Upper lobe of left lung (tissue), 6 donors: Measurements from ENCODE around the gene LAGE3. TPM values are rescaled to one million over a fixed set of nuclear protein-coding genes. Genes with fewer than 3 reads are reported as not detected.

Source experiments
- ATAC-seq, 2 donors: fragments of 200-7000 bp; cut with Tn5 transposase; one replicate each; pipeline ENCODE4 v1.9.1; 2022; ENCODE audit warnings: mild to moderate bottlenecking in 2 of 2, moderate library complexity in 2 of 2; ENCODE audit not compliant: low FRiP score in 2 of 2
- DNase-seq, 2 donors: peaks; one replicate each; pipeline ENCODE4 v3.0.0-alpha.2; 2019 to 2020
- H3K27ac ChIP-seq, 4 donors: fragments of 200-600 bp; sonication (generic); one replicate each; pipeline ENCODE4 v1.5.1; 2016 to 2019
- H3K27me3 ChIP-seq, 4 donors: fragments of 200-600 bp; sonication (generic); one replicate each; pipeline ENCODE4 v1.5.1; 2017 to 2019
- H3K36me3 ChIP-seq, 4 donors: fragments of 200-600 bp; sonication (generic); one replicate each; pipeline ENCODE4 v1.5.1; 2016 to 2019
- H3K4me1 ChIP-seq, 4 donors: fragments of 200-600 bp; sonication (generic); one replicate each; pipeline ENCODE4 v1.5.1; 2018 to 2019
- H3K4me3 ChIP-seq, 4 donors: fragments of 200-600 bp; sonication (generic); one replicate each; pipeline ENCODE4 v1.5.1; 2017 to 2019; ENCODE audit warnings: mild to moderate bottlenecking in 2 of 4, moderate library complexity in 1 of 4
- H3K9me3 ChIP-seq, 4 donors: fragments of 200-600 bp; sonication (generic); one replicate each; pipeline ENCODE4 v1.5.1; 2018 to 2019
- EP300 ChIP-seq, 4 donors: sonication (generic); formaldehyde crosslinking; IDR thresholded peaks; one replicate each; pipeline ENCODE4 v1.5.1; 2017; ENCODE audit warnings: antibody characterized with exemption in 4 of 4, control low read depth in 2 of 4
- POLR2A ChIP-seq, 4 donors: fragments of 450-650 bp; IDR thresholded peaks; one replicate each; pipeline ENCODE4 v1.5.1; 2016 to 2017; ENCODE audit warnings: antibody characterized with exemption in 4 of 4, mild to moderate bottlenecking in 2 of 4
- POLR2AphosphoS5 ChIP-seq, 2 donors: sonication (generic); formaldehyde crosslinking; IDR thresholded peaks; one replicate each; pipeline ENCODE4 v1.5.1; 2017; ENCODE audit warnings: antibody characterized with exemption in 2 of 2
- WGBS, 2 donors: methylation state at CpG; one replicate each; pipeline ENCODE4 v1.1.5; 2017 to 2018; 5-methylcytosine and 5-hydroxymethylcytosine counted together
- total RNA-seq, 6 donors: library from RNA; depleted of rRNA in 4 of 6; stranded (reverse); fragments of >200 nt in 4 of 6; gene quantifications; one replicate each; pipeline versions ENCODE4 v1.1.0 to v1.2.1, GENCODE V29; 2016 to 2021
- TF ChIP-seq, protein P1 (sequence below), 6 experiments: fragments of 450-650 bp in 4 of 6; fragments of 200-600 bp in 2 of 6; sonication (generic) in 2 of 6; IDR thresholded peaks; one replicate each; pipeline ENCODE4 v1.5.1; 2016 to 2019; ENCODE audit warnings: antibody characterized with exemption in 6 of 6
- donor health status: DM: no; HTN: no; CAD: no; lungs with moderate emphysema.
- donor health status: DM: no; HTN: yes; CAD: no; lungs with severe emphysema.

Gene LAGE3
- total RNA-seq, 6 donors from 2014 or later, result 16.6 to 25.4 (median 20.2) TPM

- Histone ChIP-seq H3K27ac (peak overlapping the region; percentile 79 to 94 (median 92)), H3K9me3 (peaks cover 0 to 8% (median 0%) of the 10 kb centered on the region in 4 donors), H3K36me3 (no peaks in the 10 kb centered on the region), H3K4me1 (peaks cover 0 to 22% (median 0%) of the 10 kb centered on the region in 4 donors), H3K4me3 (peak overlapping the region in 3 of 4 donors; percentile 65 to 69 (median 66)), H3K27me3 (peaks cover 0 to 9% (median 0%) of the 10 kb centered on the region in 4 donors)
- DNase-seq, result peak in 1 of 2 donors; percentile 74
- no peak for TF ChIP-seq POLR2A (IDR thresholded peaks at IDR 0.05)
- TF ChIP-seq EP300 (IDR thresholded peaks at IDR 0.05), result no peak
- no peak for TF ChIP-seq POLR2AphosphoS5 (IDR thresholded peaks at IDR 0.05)
- TF ChIP-seq, protein P1, sequence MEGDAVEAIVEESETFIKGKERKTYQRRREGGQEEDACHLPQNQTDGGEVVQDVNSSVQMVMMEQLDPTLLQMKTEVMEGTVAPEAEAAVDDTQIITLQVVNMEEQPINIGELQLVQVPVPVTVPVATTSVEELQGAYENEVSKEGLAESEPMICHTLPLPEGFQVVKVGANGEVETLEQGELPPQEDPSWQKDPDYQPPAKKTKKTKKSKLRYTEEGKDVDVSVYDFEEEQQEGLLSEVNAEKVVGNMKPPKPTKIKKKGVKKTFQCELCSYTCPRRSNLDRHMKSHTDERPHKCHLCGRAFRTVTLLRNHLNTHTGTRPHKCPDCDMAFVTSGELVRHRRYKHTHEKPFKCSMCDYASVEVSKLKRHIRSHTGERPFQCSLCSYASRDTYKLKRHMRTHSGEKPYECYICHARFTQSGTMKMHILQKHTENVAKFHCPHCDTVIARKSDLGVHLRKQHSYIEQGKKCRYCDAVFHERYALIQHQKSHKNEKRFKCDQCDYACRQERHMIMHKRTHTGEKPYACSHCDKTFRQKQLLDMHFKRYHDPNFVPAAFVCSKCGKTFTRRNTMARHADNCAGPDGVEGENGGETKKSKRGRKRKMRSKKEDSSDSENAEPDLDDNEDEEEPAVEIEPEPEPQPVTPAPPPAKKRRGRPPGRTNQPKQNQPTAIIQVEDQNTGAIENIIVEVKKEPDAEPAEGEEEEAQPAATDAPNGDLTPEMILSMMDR (IDR thresholded peaks at IDR 0.05), result no peak
- ATAC-seq, result no peak
- WGBS, 2 donors, result 46 to 65% methylated on average over 11 to 25 of the region's 25 CpGs
Measured at GRCh38 chrX:154517101-154517781, 38.2 kb upstream of the LAGE3 start.

DNA sequence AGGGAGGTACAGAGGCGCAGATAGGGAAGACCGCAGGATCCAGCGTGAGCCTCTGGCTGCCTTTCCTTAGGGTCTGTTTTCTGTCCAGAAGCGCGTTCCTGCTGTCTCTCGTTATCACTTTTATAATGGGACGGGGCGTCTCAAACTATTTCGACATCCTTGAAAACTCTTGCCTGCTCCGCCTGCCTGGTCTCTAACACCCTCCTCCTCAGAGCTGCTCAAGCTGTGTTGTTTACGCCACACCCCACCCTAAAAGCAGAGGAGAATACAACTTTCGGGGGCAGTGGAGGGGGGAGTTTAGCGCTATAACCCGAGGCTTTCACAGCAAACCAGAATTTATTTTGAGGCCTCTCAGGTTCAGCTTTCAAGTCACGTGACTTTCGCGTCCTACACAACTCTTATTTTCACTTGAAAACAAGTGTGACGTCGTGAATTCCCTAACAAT lies 37.6 kb upstream of the LAGE3 start:
- ATAC-seq (peak; percentile 66 to 69), DNase-seq (no peak)
- H3K27ac ChIP-seq, result peak overlapping the region; percentile 79 to 94 (median 92)
- TF ChIP-seq, protein P1 (IDR thresholded peaks at IDR 0.05), result no peak
- TF ChIP-seq EP300 (IDR thresholded peaks at IDR 0.05) (no peak), POLR2A (IDR thresholded peaks at IDR 0.05) (no peak), POLR2AphosphoS5 (IDR thresholded peaks at IDR 0.05) (no peak)
- H3K4me3 ChIP-seq, result peak overlapping the region; percentile 31 to 69 (median 66)
- peaks cover 0 to 22% (median 0%) of the 10 kb centered on the region in 4 donors for H3K4me1 ChIP-seq
- 2 to 37% methylated on average over 11 to 19 of the region's 19 CpGs for WGBS, 2 donors
- peaks cover 0 to 9% (median 0%) of the 10 kb centered on the region in 4 donors for H3K27me3 ChIP-seq
- no peaks in the 10 kb centered on the region for H3K36me3 ChIP-seq
- peaks cover 0 to 8% (median 0%) of the 10 kb centered on the region in 4 donors for H3K9me3 ChIP-seq

GRCh38 chrX:154515966-154516655 lies 37.0 kb upstream of the LAGE3 start, which contains the start of gene FAM3A:
Gene FAM3A (minus strand): TSS chrX:154516232. CDS start chrX:154515772, 460 bp downstream.
- WGBS, 2 donors, result 0 to 40% methylated on average over 1 to 38 of the region's 59 CpGs
- DNase-seq, result peak; percentile 95 to 98
- H3K27me3 ChIP-seq, result peaks cover 0 to 9% (median 0%) of the 10 kb centered on the region in 4 donors
- peaks cover 0 to 4% (median 0%) of the 10 kb centered on the region in 4 donors for H3K36me3 ChIP-seq
- TF ChIP-seq POLR2AphosphoS5 (IDR thresholded peaks at IDR 0.05) (peak; percentile 76 to 87), EP300 (IDR thresholded peaks at IDR 0.05) (no peak), POLR2A (IDR thresholded peaks at IDR 0.05) (peak; percentile 20 to 94 (median 60))
- TF ChIP-seq, protein P1 (IDR thresholded peaks at IDR 0.05), result no peak
- peak within 1 kb of the TSS; percentile 57 to 69 (median 66) for H3K4me3 ChIP-seq
- peak within 1 kb of the TSS; percentile 91 to 94 (median 93) for H3K27ac ChIP-seq
- peak; percentile 95 to 99 for ATAC-seq
- peaks cover 0 to 8% (median 0%) of the 10 kb centered on the region in 4 donors for H3K9me3 ChIP-seq
- H3K4me1 ChIP-seq, result peaks cover 0 to 22% (median 0%) of the 10 kb centered on the region in 4 donors

- ATAC-seq (peak in 1 of 2 donors; percentile 2), DNase-seq (no peak)
- 37 to 51% methylated on average over 12 to 23 of the region's 34 CpGs for WGBS, 2 donors
- peaks cover 0 to 9% (median 0%) of the 10 kb centered on the region in 4 donors for H3K27me3 ChIP-seq
- H3K27ac ChIP-seq, result peak overlapping the region; percentile 91 to 94 (median 93)
- peaks cover 0 to 4% (median 0%) of the 10 kb centered on the region in 4 donors for H3K36me3 ChIP-seq
- peaks cover 0 to 22% (median 0%) of the 10 kb centered on the region in 4 donors for H3K4me1 ChIP-seq
- peaks cover 0 to 8% (median 0%) of the 10 kb centered on the region in 4 donors for H3K9me3 ChIP-seq
- TF ChIP-seq, protein P1 (IDR thresholded peaks at IDR 0.05), result no peak
- TF ChIP-seq POLR2AphosphoS5 (IDR thresholded peaks at IDR 0.05) (no peak), POLR2A (IDR thresholded peaks at IDR 0.05) (no peak), EP300 (IDR thresholded peaks at IDR 0.05) (no peak)
- H3K4me3 ChIP-seq, result peak overlapping the region; percentile 57 to 69 (median 66)
Measured at GRCh38 chrX:154515090-154515965, 36.2 kb upstream of the LAGE3 start.
